Gastroesophageal sphincter (tissue), 3 donors: ENCODE results near the gene LHX5.

ENCODE experiments used
- CTCF ChIP-seq, 4 experiments: fragments of 200-600 bp in 2 of 4; fragments of 450-650 bp in 2 of 4; sonication (generic) in 1 of 4; IDR thresholded peaks; one replicate each; pipeline ENCODE4 v1.5.1; 2017 to 2019; ENCODE audit warnings: antibody characterized with exemption in 4 of 4, mild to moderate bottlenecking in 2 of 4, moderate library complexity in 2 of 4
- EP300 ChIP-seq: sonication (generic); formaldehyde crosslinking; IDR thresholded peaks from one replicate; pipeline ENCODE4 v1.6.1; 2017; ENCODE audit warnings: antibody characterized with exemption, mild to moderate bottlenecking
- POLR2A ChIP-seq, 2 donors: fragments of 450-650 bp; IDR thresholded peaks; one replicate each; pipeline ENCODE4 v1.6.1; 2017; ENCODE audit warnings: antibody characterized with exemption in 2 of 2, mild to moderate bottlenecking in 2 of 2, moderate library complexity in 1 of 2
- POLR2AphosphoS5 ChIP-seq: sonication (generic); formaldehyde crosslinking; IDR thresholded peaks from one replicate; pipeline ENCODE4 v1.6.1; 2017; ENCODE audit warnings: antibody characterized with exemption

- no peak for TF ChIP-seq POLR2A (IDR thresholded peaks at IDR 0.05)
- TF ChIP-seq CTCF (IDR thresholded peaks at IDR 0.05), result no peak
- TF ChIP-seq POLR2AphosphoS5, result no peak
- TF ChIP-seq EP300, result no peak
Observed at GRCh38 chr12:113414519-113415038, 57.1 kb downstream of the LHX5 start.
